Tibial nerve (tissue), 3 donors: ENCODE measurements around the gene IFNA10.
"Not testable (repeated sequence)": the region's sequence is repeated elsewhere in the genome, so short reads cannot be mapped to it uniquely, and the experiment has no call there.

Source experiments
- CTCF ChIP-seq, 5 experiments: fragments of 200-600 bp in 3 of 5; fragments of 450-650 bp in 2 of 5; sonication (generic) in 3 of 5; IDR thresholded peaks; one replicate each; pipeline ENCODE4 v1.5.1; 2016 to 2019; ENCODE audit warnings: antibody characterized with exemption in 5 of 5, mild to moderate bottlenecking in 3 of 5, moderate library complexity in 2 of 5
- POLR2A ChIP-seq, 2 donors: fragments of 450-650 bp; IDR thresholded peaks; one replicate each; pipeline ENCODE4 v1.6.1; 2017; ENCODE audit warnings: antibody characterized with exemption in 2 of 2, mild to moderate bottlenecking in 2 of 2, moderate library complexity in 2 of 2

- TF ChIP-seq CTCF (IDR thresholded peaks at IDR 0.05): peak in 2 of 5 experiments; percentile 12 to 18
- not testable (repeated sequence) for TF ChIP-seq POLR2A (IDR thresholded peaks at IDR 0.05)
These were observed 23.9 kb downstream of the IFNA10 start for GRCh38 chr9:21182810-21183736.
